GM12878 (cell line): ENCODE results near the gene CAPN3. TPM values are rescaled to one million over a fixed set of nuclear protein-coding genes. Genes with fewer than 3 reads are reported as not detected.

Experiments used
- ATAC-seq: fragments of 200-7000 bp; cut with Tn5 transposase; 3 replicates; pipeline ENCODE4 v1.9.1; 2020; ENCODE audit warnings: mild to moderate bottlenecking, moderate library complexity
- BruUV-seq: library from RNA; stranded (reverse); fragments of 400-500 nt; replicated peaks from 2 replicates; lab custom pipeline; 2021; lab: Mats Ljungman, UMichigan
- CTCF ChIA-PET: fragments of 300-600 bp; sonication (Branson Sonifier 250); formaldehyde crosslinking; extraction: SDS; loops from one replicate; lab custom pipeline; 2021; ENCODE audit warnings: inconsistent platforms; lab: Yijun Ruan, JAX
- POLR2A ChIA-PET: fragments of 350-600 bp; formaldehyde crosslinking; extraction: SDS; loops from one replicate; lab custom pipeline; 2021; ENCODE audit warnings: inconsistent platforms; lab: Charles Lee
- RAD21 ChIA-PET: fragments of 300-600 bp; sonication (Branson Sonifier 250); formaldehyde crosslinking; loops from one replicate; lab custom pipeline; 2023; ENCODE audit warnings: antibody characterized with exemption; ENCODE audit not compliant: unreplicated experiment; lab: Charles Lee
- SMC1A ChIA-PET: fragments of 300-600 bp; sonication (Branson Sonifier 250); formaldehyde crosslinking; loops from one replicate; lab custom pipeline; 2023; ENCODE audit not compliant: unreplicated experiment, uncharacterized antibody; lab: Charles Lee
- DNase-seq: peaks from one replicate; pipeline ENCODE4 v3.0.0-alpha.2; 2011; ENCODE audit warnings: low read depth, low spot score
- FAIRE-seq: peaks from 3 replicates; lab custom pipeline; 2011; peaks lifted over from hg19 to GRCh38; lab: Jason Lieb, UNC
- H2AFZ ChIP-seq: 2 replicates; pipeline ENCODE4 v1.6.0; 2011; ENCODE audit warnings: low read depth, low read length, control low read depth; ENCODE audit not compliant: control insufficient read depth
- H3K27ac ChIP-seq: 2 replicates; pipeline ENCODE4 v1.5.1; 2011; ENCODE audit warnings: control low read depth; ENCODE audit not compliant: control insufficient read depth, insufficient read depth
- H3K27me3 ChIP-seq, 2 experiments: replicated peaks in 1 of 2; 2 replicates each; pipeline versions ENCODE4 v1.6.0 to v1.6.1; 2011; ENCODE audit warnings: low read length in 1 of 2; ENCODE audit not compliant: control insufficient read depth in 2 of 2, insufficient read depth in 2 of 2
- H3K36me3 ChIP-seq, 2 experiments: 2 replicates each; pipeline ENCODE4 v1.5.1; 2011; ENCODE audit warnings: low read length in 1 of 2; ENCODE audit not compliant: control insufficient read depth in 2 of 2, insufficient read depth in 2 of 2
- H3K4me1 ChIP-seq: 2 replicates; pipeline ENCODE4 v1.6.1; 2011; ENCODE audit warnings: mild to moderate bottlenecking, low read length, moderate library complexity, mixed read lengths; ENCODE audit not compliant: control insufficient read depth, insufficient read depth
- H3K4me2 ChIP-seq: 2 replicates; pipeline ENCODE4 v1.6.0; 2011; ENCODE audit warnings: control low read depth; ENCODE audit not compliant: control insufficient read depth, insufficient read depth
- H3K4me3 ChIP-seq: fragments of 200-600 bp; sonication (generic); 2 replicates; pipeline ENCODE4 v1.5.1; 2016
- H3K79me2 ChIP-seq: 2 replicates; pipeline ENCODE4 v1.6.0; 2011; ENCODE audit warnings: low read length; ENCODE audit not compliant: control insufficient read depth, insufficient read depth
- H3K9ac ChIP-seq: 2 replicates; pipeline ENCODE4 v1.8.0; 2011; ENCODE audit warnings: low read length, control low read depth, mixed read lengths; ENCODE audit not compliant: control insufficient read depth, insufficient read depth
- H3K9me3 ChIP-seq: replicated peaks from 3 replicates; pipeline ENCODE4 v1.5.1; 2011; ENCODE audit warnings: mild to moderate bottlenecking, low read length; ENCODE audit not compliant: control insufficient read depth, insufficient read depth
- H4K20me1 ChIP-seq: 2 replicates; pipeline ENCODE4 v1.6.0; 2011; ENCODE audit not compliant: control insufficient read depth, insufficient read depth
- BACH1 ChIP-seq: fragments of 450-650 bp; IDR thresholded peaks from 2 replicates; pipeline ENCODE4 v1.6.1; 2017; ENCODE audit warnings: mild to moderate bottlenecking, borderline replicate concordance
- CEBPB ChIP-seq, 2 experiments: fragments of 150-350 bp in 1 of 2; IDR thresholded peaks; 2 replicates each; pipeline ENCODE4 v1.6.1; 2012 to 2014; ENCODE audit warnings: low read depth in 2 of 2, low read length in 2 of 2, borderline replicate concordance in 1 of 2, inconsistent platforms in 1 of 2
- CREM ChIP-seq: IDR thresholded peaks from 2 replicates; pipeline ENCODE4 v1.6.1; 2014; ENCODE audit warnings: antibody characterized with exemption, low read depth
- GABPA ChIP-seq: IDR thresholded peaks from 2 replicates; pipeline ENCODE4 v1.6.1; 2014; ENCODE audit warnings: antibody characterized with exemption, low read depth, mild to moderate bottlenecking, inconsistent platforms
- HDAC6 ChIP-seq: fragments of 200-600 bp; sonication (generic); IDR thresholded peaks from one replicate; pipeline ENCODE4 v1.8.0; 2017; ENCODE audit warnings: antibody characterized with exemption; ENCODE audit not compliant: unreplicated experiment
- KAT2A ChIP-seq: conservative IDR thresholded peaks from 2 replicates; pipeline ENCODE4 v1.6.1; 2011; ENCODE audit warnings: low read depth, low read length; ENCODE audit not compliant: control insufficient read depth
- KDM1A ChIP-seq: fragments of 200-600 bp; sonication (generic); IDR thresholded peaks from 2 replicates; pipeline ENCODE4 v1.6.1; 2016; ENCODE audit warnings: borderline replicate concordance
- LARP7 ChIP-seq: fragments of 450-650 bp; IDR thresholded peaks from 2 replicates; pipeline ENCODE4 v1.6.1; 2017; ENCODE audit warnings: mild to moderate bottlenecking
- POLR2A ChIP-seq: IDR thresholded peaks from 2 replicates; pipeline ENCODE4 v1.6.1; 2011; ENCODE audit warnings: low read depth, mild to moderate bottlenecking, low read length
- POU2F2 ChIP-seq: IDR thresholded peaks from 3 replicates; pipeline ENCODE4 v1.6.1; 2011; ENCODE audit warnings: low read depth, mild to moderate bottlenecking, low read length, borderline replicate concordance
- SMAD5 ChIP-seq: IDR thresholded peaks from 2 replicates; pipeline ENCODE4 v1.6.1; 2016; ENCODE audit warnings: antibody characterized with exemption, low read depth
- SPI1 ChIP-seq: IDR thresholded peaks from 2 replicates; pipeline ENCODE4 v1.6.1; 2011; ENCODE audit warnings: low read depth, mild to moderate bottlenecking, low read length, moderate library complexity, borderline replicate concordance; ENCODE audit not compliant: insufficient read depth
- SREBF2 ChIP-seq: IDR thresholded peaks from 2 replicates; pipeline ENCODE4 v1.6.1; 2012; ENCODE audit warnings: mild to moderate bottlenecking, low read length
- ZNF207 ChIP-seq: fragments of 450-650 bp; IDR thresholded peaks from 2 replicates; pipeline ENCODE4 v1.6.1; 2014; ENCODE audit warnings: antibody characterized with exemption, mild to moderate bottlenecking, borderline replicate concordance
- WGBS: methylation state at CpG from one replicate; pipeline ENCODE4 v1.1.6; 2016; ENCODE audit warnings: low lambda C conversion rate; ENCODE audit not compliant: insufficient replicate concordance, insufficient coverage; ENCODE audit errors: missing lambda C conversion rate; 5-methylcytosine and 5-hydroxymethylcytosine counted together
- in situ Hi-C: fragments of 300-500 bp; cut with MboI; formaldehyde crosslinking; loops from 9 replicates; pipeline ENCODE4 v1.14.3; 2018; ENCODE audit warnings: mixed read lengths
- intact Hi-C: fragments of 100-400 bp; cut with micrococcal nuclease; formaldehyde crosslinking; loops from one replicate; pipeline ENCODE4 v1.14.2; 2022; ENCODE audit not compliant: unreplicated experiment
- polyA plus RNA-seq, 11 experiments: library from polyadenylated mRNA; depleted of rRNA in 4 of 11; unstranded in 6 of 11; stranded (reverse) in 5 of 11; fragments of >200 nt; fragmentation: Nextera tagmentation in 4 of 11; fragmentation: Illumina TruSeq in 1 of 11; extraction: Ambion mirVana in 4 of 11; extraction: Trizol in 1 of 11; gene quantifications; 1 replicate in 1 of 11; 2 replicates in 10 of 11; pipeline versions ENCODE4 v1.2.1 to v1.2.3, GENCODE V29; 2011 to 2016; ENCODE audit warnings: inconsistent platforms in 2 of 11, missing spikeins in 2 of 11, low read depth in 1 of 11
- total RNA-seq, 4 experiments: library from RNA; depleted of rRNA in 3 of 4; stranded (reverse); fragments of >200 nt in 3 of 4; fragmentation: Illumina TruSeq in 1 of 4; extraction: Trizol in 1 of 4; gene quantifications; 2 replicates each; pipeline versions ENCODE4 v1.2.1 to v1.2.3, GENCODE V29; 2013 to 2021
- TF ChIP-seq, protein P1 (sequence below): fragments of 450-650 bp; IDR thresholded peaks from 2 replicates; pipeline ENCODE4 v1.6.1; 2016; ENCODE audit warnings: mild to moderate bottlenecking
- TF ChIP-seq, protein P2 (sequence below): fragments of 450-650 bp; IDR thresholded peaks from 2 replicates; pipeline ENCODE4 v1.6.1; 2018; ENCODE audit warnings: mild to moderate bottlenecking, low read depth, moderate library complexity; ENCODE audit not compliant: partially characterized antibody
- TF ChIP-seq, protein P3 (sequence below): fragments of 450-650 bp; IDR thresholded peaks from 2 replicates; pipeline ENCODE4 v1.6.1; 2017; ENCODE audit warnings: mild to moderate bottlenecking, low read depth, inconsistent platforms; ENCODE audit not compliant: poor library complexity, severe bottlenecking

The CAPN3 gene
- total and polyA plus RNA-seq, 10 of the 15 experiments (the other 5 are each of a cell fraction or from before 2014, with no cell fraction given), result 1.1 to 3.8 (median 2.4) TPM

DNA sequence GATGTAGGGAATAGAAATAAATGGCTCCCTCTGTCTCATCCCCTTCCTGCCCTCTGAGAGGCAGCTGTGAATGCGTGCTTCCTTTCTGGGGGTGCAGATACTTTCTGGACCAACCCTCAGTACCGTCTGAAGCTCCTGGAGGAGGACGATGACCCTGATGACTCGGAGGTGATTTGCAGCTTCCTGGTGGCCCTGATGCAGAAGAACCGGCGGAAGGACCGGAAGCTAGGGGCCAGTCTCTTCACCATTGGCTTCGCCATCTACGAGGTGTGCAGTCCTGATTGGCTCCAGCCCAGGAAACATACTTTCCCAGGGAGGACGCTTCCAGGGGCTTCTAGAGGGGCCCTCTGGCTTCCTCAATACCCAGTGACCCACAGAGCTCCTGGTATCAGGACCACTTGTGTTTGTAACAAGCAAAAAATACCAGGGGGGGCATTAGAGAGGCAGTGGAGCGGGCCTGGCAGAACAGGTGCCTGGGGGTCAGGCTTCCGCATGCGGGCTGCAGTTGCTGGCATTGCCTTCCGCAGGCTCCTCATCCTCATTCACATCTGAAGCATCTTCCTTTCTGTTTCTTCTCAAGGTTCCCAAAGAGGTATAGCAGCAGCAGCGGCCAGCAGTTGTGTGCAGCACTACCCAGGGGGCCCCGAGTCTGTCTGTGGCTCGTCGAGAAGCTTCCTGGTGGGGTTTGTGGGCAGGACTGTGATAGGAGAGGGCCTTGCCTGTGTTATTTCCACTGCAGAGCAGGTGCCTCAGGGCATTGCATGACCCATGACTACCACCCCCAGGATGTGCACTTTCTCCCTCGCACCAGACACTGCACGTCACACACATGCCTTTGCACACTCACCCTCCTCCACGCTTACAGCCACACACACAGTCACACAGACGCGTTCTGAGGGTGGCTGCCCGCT is 42.5 kb downstream of the CAPN3 start:
- BruUV-seq, result no TSS peak
- Histone ChIP-seq H2AFZ (peak overlapping the region; percentile 74), H3K4me1 (peaks cover 14% of the 10 kb centered on the region), H3K36me3 (no peaks in the 10 kb centered on the region), H3K27me3 (no peaks in the 10 kb centered on the region), H3K4me3 (no peak overlapping the region), H4K20me1 (no peaks in the 10 kb centered on the region), H3K9ac (no peak overlapping the region), H3K4me2 (peak overlapping the region; percentile 50), H3K9me3 (no peaks in the 10 kb centered on the region; the same call in 2 of the 3 replicates), H3K79me2 (no peaks in the 10 kb centered on the region), H3K27ac (no peak overlapping the region; the same call in 1 of the 2 replicates)
- RAD21 ChIA-PET, result no interaction called here
- FAIRE-seq, result no peak
- no peak for DNase-seq
- in situ Hi-C loops, result no loop called here
- CTCF ChIA-PET, result interaction anchor here (1.1 to 1.5 kb wide), 3 partner anchors 8 to 17 kb away, joined by 3 to 8 read pairs (median 4); no protein-coding TSS in a partner anchor
- SMC1A ChIA-PET, result interaction anchor here (0.5 to 2.1 kb wide), 4 partner anchors 11 to 270 kb away, joined by 3 to 4 read pairs (median 4); no protein-coding TSS in a partner anchor
- intact Hi-C loops, result no loop called here
- WGBS, result 87% methylated on average over 24 of the region's 24 CpGs
- POLR2A ChIA-PET, result interaction anchor here (0.6 kb wide), 1 partner anchor 67 kb away, joined by 4 read pairs; no protein-coding TSS in a partner anchor
- ATAC-seq, result peak; percentile 96
- TF ChIP-seq SMAD5 (no peak), POLR2A (0 out of 2 replicates have a peak, but pooled peaks have one; percentile 26), KAT2A (no peak), SREBF2 (no peak), GABPA (peak; percentile 50; the same call in 1 of the 2 replicates), BACH1 (no peak), SPI1 (no peak), KDM1A (no peak), HDAC6 (no peak), CREM (no peak), ZNF207 (no peak), POU2F2 (no peak), LARP7 (no peak), CEBPB (IDR thresholded peaks at IDR 0.05; ENCODE audit: borderline replicate concordance in 1 of 2, low read depth in 2 of 2, low read length in 2 of 2) (no peak)
- TF ChIP-seq, protein P1, sequence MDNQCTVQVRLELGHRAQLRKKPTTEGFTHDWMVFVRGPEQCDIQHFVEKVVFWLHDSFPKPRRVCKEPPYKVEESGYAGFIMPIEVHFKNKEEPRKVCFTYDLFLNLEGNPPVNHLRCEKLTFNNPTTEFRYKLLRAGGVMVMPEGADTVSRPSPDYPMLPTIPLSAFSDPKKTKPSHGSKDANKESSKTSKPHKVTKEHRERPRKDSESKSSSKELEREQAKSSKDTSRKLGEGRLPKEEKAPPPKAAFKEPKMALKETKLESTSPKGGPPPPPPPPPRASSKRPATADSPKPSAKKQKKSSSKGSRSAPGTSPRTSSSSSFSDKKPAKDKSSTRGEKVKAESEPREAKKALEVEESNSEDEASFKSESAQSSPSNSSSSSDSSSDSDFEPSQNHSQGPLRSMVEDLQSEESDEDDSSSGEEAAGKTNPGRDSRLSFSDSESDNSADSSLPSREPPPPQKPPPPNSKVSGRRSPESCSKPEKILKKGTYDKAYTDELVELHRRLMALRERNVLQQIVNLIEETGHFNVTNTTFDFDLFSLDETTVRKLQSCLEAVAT, result peak; percentile 75; the same call in 1 of the 2 replicates
- TF ChIP-seq, protein P2, sequence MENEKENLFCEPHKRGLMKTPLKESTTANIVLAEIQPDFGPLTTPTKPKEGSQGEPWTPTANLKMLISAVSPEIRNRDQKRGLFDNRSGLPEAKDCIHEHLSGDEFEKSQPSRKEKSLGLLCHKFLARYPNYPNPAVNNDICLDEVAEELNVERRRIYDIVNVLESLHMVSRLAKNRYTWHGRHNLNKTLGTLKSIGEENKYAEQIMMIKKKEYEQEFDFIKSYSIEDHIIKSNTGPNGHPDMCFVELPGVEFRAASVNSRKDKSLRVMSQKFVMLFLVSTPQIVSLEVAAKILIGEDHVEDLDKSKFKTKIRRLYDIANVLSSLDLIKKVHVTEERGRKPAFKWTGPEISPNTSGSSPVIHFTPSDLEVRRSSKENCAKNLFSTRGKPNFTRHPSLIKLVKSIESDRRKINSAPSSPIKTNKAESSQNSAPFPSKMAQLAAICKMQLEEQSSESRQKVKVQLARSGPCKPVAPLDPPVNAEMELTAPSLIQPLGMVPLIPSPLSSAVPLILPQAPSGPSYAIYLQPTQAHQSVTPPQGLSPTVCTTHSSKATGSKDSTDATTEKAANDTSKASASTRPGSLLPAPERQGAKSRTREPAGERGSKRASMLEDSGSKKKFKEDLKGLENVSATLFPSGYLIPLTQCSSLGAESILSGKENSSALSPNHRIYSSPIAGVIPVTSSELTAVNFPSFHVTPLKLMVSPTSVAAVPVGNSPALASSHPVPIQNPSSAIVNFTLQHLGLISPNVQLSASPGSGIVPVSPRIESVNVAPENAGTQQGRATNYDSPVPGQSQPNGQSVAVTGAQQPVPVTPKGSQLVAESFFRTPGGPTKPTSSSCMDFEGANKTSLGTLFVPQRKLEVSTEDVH, result no peak
- TF ChIP-seq, protein P3, sequence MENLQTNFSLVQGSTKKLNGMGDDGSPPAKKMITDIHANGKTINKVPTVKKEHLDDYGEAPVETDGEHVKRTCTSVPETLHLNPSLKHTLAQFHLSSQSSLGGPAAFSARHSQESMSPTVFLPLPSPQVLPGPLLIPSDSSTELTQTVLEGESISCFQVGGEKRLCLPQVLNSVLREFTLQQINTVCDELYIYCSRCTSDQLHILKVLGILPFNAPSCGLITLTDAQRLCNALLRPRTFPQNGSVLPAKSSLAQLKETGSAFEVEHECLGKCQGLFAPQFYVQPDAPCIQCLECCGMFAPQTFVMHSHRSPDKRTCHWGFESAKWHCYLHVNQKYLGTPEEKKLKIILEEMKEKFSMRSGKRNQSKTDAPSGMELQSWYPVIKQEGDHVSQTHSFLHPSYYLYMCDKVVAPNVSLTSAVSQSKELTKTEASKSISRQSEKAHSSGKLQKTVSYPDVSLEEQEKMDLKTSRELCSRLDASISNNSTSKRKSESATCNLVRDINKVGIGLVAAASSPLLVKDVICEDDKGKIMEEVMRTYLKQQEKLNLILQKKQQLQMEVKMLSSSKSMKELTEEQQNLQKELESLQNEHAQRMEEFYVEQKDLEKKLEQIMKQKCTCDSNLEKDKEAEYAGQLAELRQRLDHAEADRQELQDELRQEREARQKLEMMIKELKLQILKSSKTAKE, result no peak
